HUES48 (cell line): ENCODE results near the gene PDE3B.
"Not testable (repeated sequence)": the region's sequence is repeated elsewhere in the genome, so short reads cannot be mapped to it uniquely, and the experiment has no call there.

Source experiments
- H3K27ac ChIP-seq: one replicate; pipeline ENCODE4 v1.7.0; 2013; ENCODE audit warnings: low read depth, low read length, inconsistent platforms
- H3K27me3 ChIP-seq: 2 replicates; pipeline ENCODE4 v1.6.1; 2013; ENCODE audit warnings: mild to moderate bottlenecking, low read length; ENCODE audit not compliant: control insufficient read depth, insufficient read depth
- H3K36me3 ChIP-seq: 2 replicates; pipeline ENCODE4 v1.6.1; 2013; ENCODE audit warnings: low read length; ENCODE audit not compliant: control insufficient read depth, insufficient read depth
- H3K4me1 ChIP-seq: 2 replicates; pipeline ENCODE4 v1.6.1; 2013; ENCODE audit warnings: mild to moderate bottlenecking, low read length; ENCODE audit not compliant: control insufficient read depth, insufficient read depth
- H3K4me3 ChIP-seq: 2 replicates; pipeline ENCODE4 v1.5.1; 2013; ENCODE audit warnings: mild to moderate bottlenecking, low read depth, low read length
- H3K9ac ChIP-seq: 2 replicates; pipeline ENCODE4 v1.6.1; 2013; ENCODE audit warnings: mild to moderate bottlenecking, low read depth, low read length, moderate library complexity
- H3K9me3 ChIP-seq: 2 replicates; pipeline ENCODE4 v1.6.1; 2013; ENCODE audit warnings: low read length; ENCODE audit not compliant: control insufficient read depth, insufficient read depth

The PDE3B gene

GRCh38 chr11:14713496-14714244 is 70.1 kb downstream of the PDE3B start:
- H3K27me3 ChIP-seq = no peaks in the 10 kb centered on the region
- H3K27ac ChIP-seq = no peak overlapping the region
- H3K9ac ChIP-seq = no peak overlapping the region
- H3K4me3 ChIP-seq = no peak overlapping the region
- H3K9me3 ChIP-seq = no peaks in the 10 kb centered on the region
- no peaks in the 10 kb centered on the region for H3K36me3 ChIP-seq
- no peaks in the 10 kb centered on the region for H3K4me1 ChIP-seq

DNA sequence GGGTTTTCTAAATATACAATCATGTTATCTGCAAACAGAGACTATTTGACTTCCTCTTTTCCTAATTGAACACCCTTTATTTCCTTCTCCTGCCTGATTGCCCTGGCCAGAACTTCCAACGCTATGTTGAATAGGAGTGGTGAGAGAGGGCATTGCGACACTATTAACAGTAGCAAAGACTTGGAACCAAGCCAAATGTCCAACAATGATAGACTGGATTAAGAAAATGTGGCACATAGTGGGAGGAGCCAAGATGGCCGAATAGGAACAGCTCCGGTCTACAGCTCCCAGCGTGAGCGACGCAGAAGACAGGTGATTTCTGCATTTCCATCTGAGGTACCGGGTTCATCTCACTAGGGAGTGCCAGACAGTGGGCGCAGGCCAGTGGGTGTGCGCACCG is 72.1 kb downstream of the PDE3B start:
- not testable (repeated sequence) for H3K27ac ChIP-seq, H3K4me1 ChIP-seq, H3K27me3 ChIP-seq, H3K9me3 ChIP-seq, H3K36me3 ChIP-seq, H3K9ac ChIP-seq, H3K4me3 ChIP-seq

GRCh38 chr11:14722496-14722895 is 78.9 kb downstream of the PDE3B start:
- Histone ChIP-seq H3K9me3 (no peaks in the 10 kb centered on the region), H3K27ac (no peak overlapping the region), H3K36me3 (no peaks in the 10 kb centered on the region), H3K4me3 (no peak overlapping the region), H3K27me3 (no peaks in the 10 kb centered on the region), H3K4me1 (peaks cover 9% of the 10 kb centered on the region), H3K9ac (no peak overlapping the region)

- Histone ChIP-seq H3K4me1 (peaks cover 9% of the 10 kb centered on the region), H3K4me3 (no peak overlapping the region), H3K9me3 (no peaks in the 10 kb centered on the region), H3K27me3 (no peaks in the 10 kb centered on the region), H3K9ac (no peak overlapping the region), H3K36me3 (no peaks in the 10 kb centered on the region), H3K27ac (no peak overlapping the region)
Observed at GRCh38 chr11:14725150-14725549, 81.5 kb downstream of the PDE3B start.

DNA sequence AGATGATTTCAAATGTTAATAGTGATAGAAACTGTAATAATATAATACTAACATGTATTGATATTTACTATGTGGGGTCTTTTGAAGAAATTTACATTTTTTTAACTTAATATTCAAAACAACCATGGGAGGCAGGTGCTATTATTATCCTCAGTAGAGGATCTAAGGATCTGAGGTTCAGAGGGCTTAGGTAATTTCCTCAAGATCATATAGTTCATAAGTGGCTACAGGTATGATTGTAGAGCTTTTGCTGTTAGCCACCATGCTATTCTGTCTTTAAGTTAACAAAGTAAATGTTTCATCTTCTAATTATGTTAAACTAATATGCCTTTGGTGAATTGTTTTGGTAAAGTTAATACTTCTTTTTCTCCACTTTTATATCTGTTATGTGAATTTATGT is 83.6 kb downstream of the PDE3B start:
- H3K27me3 ChIP-seq = no peaks in the 10 kb centered on the region

DNA sequence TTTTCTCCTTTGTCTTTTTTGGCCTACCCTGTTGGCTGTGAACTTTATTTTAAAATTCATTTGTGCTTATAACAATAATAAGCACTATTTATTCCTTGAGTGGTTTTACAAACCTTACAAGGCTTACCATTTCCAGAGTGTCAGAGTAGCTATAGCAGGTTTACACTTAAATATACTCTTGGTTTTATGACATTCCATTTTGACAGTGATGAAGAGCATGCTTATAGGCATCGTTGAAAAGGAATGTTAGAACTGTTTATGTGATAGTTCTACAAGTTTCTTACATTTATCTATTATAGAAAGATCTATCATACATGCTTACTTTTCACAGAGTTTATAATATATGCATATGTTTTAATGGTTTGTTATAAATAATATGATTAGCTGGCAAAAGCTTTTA is 84.1 kb downstream of the PDE3B start:
- no peaks in the 10 kb centered on the region for H3K9me3 ChIP-seq
- no peaks in the 10 kb centered on the region for H3K36me3 ChIP-seq
- H3K4me1 ChIP-seq = peaks cover 10% of the 10 kb centered on the region
- no peak overlapping the region for H3K9ac ChIP-seq
- no peak overlapping the region for H3K4me3 ChIP-seq
- no peaks in the 10 kb centered on the region for H3K27me3 ChIP-seq
- H3K27ac ChIP-seq = no peak overlapping the region

More for the DNA sequence above, 83.6 kb downstream of the PDE3B start:
- H3K4me1 ChIP-seq = peaks cover 9% of the 10 kb centered on the region
- H3K9ac ChIP-seq = no peak overlapping the region
- H3K9me3 ChIP-seq = no peaks in the 10 kb centered on the region
- H3K4me3 ChIP-seq = no peak overlapping the region
- no peak overlapping the region for H3K27ac ChIP-seq
- no peaks in the 10 kb centered on the region for H3K36me3 ChIP-seq

DNA sequence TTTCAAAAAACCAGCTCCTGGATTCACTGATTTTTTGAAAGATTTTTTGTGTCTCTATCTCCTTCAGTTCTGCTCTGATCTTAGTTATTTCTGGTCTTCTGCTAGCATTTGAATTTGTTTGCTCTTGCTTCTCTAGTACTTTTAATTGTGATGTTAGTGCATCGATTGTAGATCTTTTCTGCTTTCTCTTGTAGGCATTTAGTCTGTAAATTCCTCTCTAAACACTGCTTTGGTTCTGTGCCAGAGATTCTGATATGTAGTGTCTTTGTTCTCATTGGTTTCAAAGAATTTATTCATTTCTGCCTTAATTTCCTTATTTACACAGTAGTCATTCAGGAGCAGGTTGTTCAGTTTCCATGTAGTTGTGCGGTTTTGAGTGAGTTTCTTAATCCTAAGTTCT is 96.9 kb downstream of the PDE3B start:
- not testable (repeated sequence) for H3K27me3 ChIP-seq, H3K4me3 ChIP-seq, H3K4me1 ChIP-seq, H3K27ac ChIP-seq, H3K9me3 ChIP-seq, H3K9ac ChIP-seq, H3K36me3 ChIP-seq

DNA sequence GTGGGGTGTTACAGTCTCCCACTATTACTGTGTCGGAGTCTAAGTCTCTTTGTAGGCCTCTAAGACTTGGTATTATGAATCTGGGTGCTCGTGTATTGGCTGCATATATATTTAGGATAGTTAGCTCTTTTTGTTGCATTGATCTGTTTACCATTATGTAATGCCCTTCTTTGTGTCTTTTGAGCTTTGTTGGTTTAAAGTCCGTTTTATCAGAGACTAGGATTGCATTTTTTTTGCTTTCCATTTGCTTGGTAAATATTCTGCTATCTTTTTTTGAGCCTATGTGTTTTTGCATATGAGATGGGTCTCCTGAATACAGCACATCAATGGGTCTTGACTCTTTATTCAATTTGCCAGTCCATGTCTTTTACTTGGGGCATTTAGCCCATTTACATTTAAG is 97.6 kb downstream of the PDE3B start:
- no peaks in the 10 kb centered on the region for H3K9me3 ChIP-seq
- no peak overlapping the region for H3K4me3 ChIP-seq
- no peaks in the 10 kb centered on the region; the same call in 1 of the 2 replicates for H3K4me1 ChIP-seq
- H3K36me3 ChIP-seq = no peaks in the 10 kb centered on the region
- no peaks in the 10 kb centered on the region for H3K27me3 ChIP-seq
- no peak overlapping the region for H3K27ac ChIP-seq
- no peak overlapping the region for H3K9ac ChIP-seq

- Histone ChIP-seq H3K4me1 (peaks cover 9% of the 10 kb centered on the region), H3K27me3 (no peaks in the 10 kb centered on the region), H3K9me3 (no peaks in the 10 kb centered on the region), H3K4me3 (no peak overlapping the region), H3K36me3 (no peaks in the 10 kb centered on the region), H3K27ac (no peak overlapping the region), H3K9ac (no peak overlapping the region)
Observed at GRCh38 chr11:14742849-14743559, 99.4 kb downstream of the PDE3B start.

DNA sequence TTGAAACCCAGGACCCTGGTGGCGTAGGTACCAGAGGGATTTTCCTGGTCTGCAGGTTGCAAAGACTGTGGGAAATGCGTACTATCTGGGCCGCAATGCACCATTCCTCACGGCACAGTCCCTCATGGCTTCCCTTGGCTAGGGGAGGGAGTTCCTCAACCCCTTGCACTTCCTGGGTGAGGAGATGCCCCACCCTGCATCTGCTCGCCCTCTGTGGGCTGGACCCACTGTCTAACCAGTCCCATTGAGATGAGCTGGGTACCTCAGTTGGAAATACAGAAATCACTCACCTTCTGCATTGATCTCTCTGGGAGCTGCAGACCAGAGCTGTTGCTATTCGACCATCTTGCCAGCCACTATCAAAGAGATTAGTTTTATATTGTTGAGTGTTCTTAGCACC is 100.1 kb downstream of the PDE3B start:
- not testable (repeated sequence) for H3K9ac ChIP-seq, H3K4me1 ChIP-seq, H3K4me3 ChIP-seq, H3K9me3 ChIP-seq, H3K36me3 ChIP-seq, H3K27ac ChIP-seq, H3K27me3 ChIP-seq

- H3K27ac ChIP-seq = no peak overlapping the region
- no peaks in the 10 kb centered on the region for H3K27me3 ChIP-seq
- H3K9ac ChIP-seq = no peak overlapping the region
- no peak overlapping the region for H3K4me3 ChIP-seq
- no peaks in the 10 kb centered on the region for H3K9me3 ChIP-seq
- peaks cover 9% of the 10 kb centered on the region for H3K4me1 ChIP-seq
- no peaks in the 10 kb centered on the region for H3K36me3 ChIP-seq
Observed at GRCh38 chr11:14746857-14747395, 103.3 kb downstream of the PDE3B start.
